Measurements from ENCODE around the gene IFITM1. TPM values are rescaled to one million over a fixed set of nuclear protein-coding genes. Genes with fewer than 3 reads are reported as not detected.

The IFITM1 gene
- total and polyA plus RNA-seq, 9 of the 15 experiments (the other 6 are each of a cell fraction or from before 2014, with no cell fraction given): 691 to 5,579 (median 974) TPM

GRCh38 chr11:340539-341512 is 27.0 kb downstream of the IFITM1 start (continued):
- TF ChIP-seq BRD9 (IDR thresholded peaks at IDR 0.05; ENCODE audit: low read depth, partially characterized antibody): peak; percentile 70
- TF ChIP-seq ZC3H4 (CRISPR knock-in tag; IDR thresholded peaks at IDR 0.05; ENCODE audit: borderline replicate concordance): no peak
- no peak for TF ChIP-seq HES1 (IDR thresholded peaks at IDR 0.05; ENCODE audit: low read depth)
- no peak for TF ChIP-seq BCL6 (CRISPR knock-in tag; IDR thresholded peaks at IDR 0.05)
- no peak for TF ChIP-seq ZFPM2 (CRISPR knock-in tag; IDR thresholded peaks at IDR 0.05)
- peak; percentile 11; the same call in 1 of the 2 replicates for TF ChIP-seq MGA (IDR thresholded peaks at IDR 0.05)
- no peak for TF ChIP-seq SNRNP70 (optimal IDR thresholded peaks at IDR 0.05; ENCODE audit: low read depth, low read length)
- TF ChIP-seq MYBL2 (IDR thresholded peaks at IDR 0.05; ENCODE audit: low read depth): peak; percentile 36; the same call in 1 of the 2 replicates
- no peak for TF ChIP-seq MYBL2 (CRISPR knock-in tag; IDR thresholded peaks at IDR 0.05; ENCODE audit: borderline replicate concordance)
- TF ChIP-seq HEY1 (CRISPR knock-in tag; IDR thresholded peaks at IDR 0.05; ENCODE audit: borderline replicate concordance): no peak
- TF ChIP-seq GTF3C2 (IDR thresholded peaks at IDR 0.05; ENCODE audit: borderline replicate concordance, extremely low read depth, insufficient read length): no peak

Data from K562 (cell line).